HCT116 (cell line): Measurements from ENCODE around the gene EPHB2. TPM values are rescaled to one million over a fixed set of nuclear protein-coding genes. Genes with fewer than 3 reads are reported as not detected.

Experiments
- ATAC-seq: fragments of 200-7000 bp; cut with Tn5 transposase; 2 replicates; pipeline ENCODE4 v1.9.1; 2020; ENCODE audit warnings: mild to moderate bottlenecking, moderate library complexity
- BruUV-seq: library from RNA; stranded (reverse); fragments of 400-500 nt; replicated peaks from 2 replicates; lab custom pipeline; 2021; lab: Mats Ljungman, UMichigan
- CTCF ChIA-PET: fragments of 300-600 bp; sonication (Branson Sonifier 250); formaldehyde crosslinking; loops from one replicate; lab custom pipeline; 2021; ENCODE audit warnings: antibody characterized with exemption; lab: Charles Lee
- POLR2A ChIA-PET: fragments of 300-600, 350-600 bp; sonication (Branson Sonifier 250); formaldehyde crosslinking; loops from one replicate; lab custom pipeline; 2021; ENCODE audit warnings: antibody characterized with exemption; lab: Charles Lee
- RAD21 ChIA-PET, 2 experiments: fragments of 300-600 bp; sonication (Branson Sonifier 250); formaldehyde crosslinking; loops; one replicate each; lab custom pipeline; 2023; ENCODE audit warnings: low total read pairs in 2 of 2; ENCODE audit not compliant: uncharacterized antibody in 2 of 2, unreplicated experiment in 2 of 2, low non-redundant PET in 1 of 2; lab: Charles Lee
- DNase-seq: peaks from one replicate; pipeline ENCODE4 v3.0.0-alpha.2; 2010; ENCODE audit warnings: low read depth, low spot score
- H2AFZ ChIP-seq: fragments of 200-600 bp; shearing (Covaris generic), sonication (generic); 2 replicates; pipeline ENCODE4 v1.6.1; 2017; ENCODE audit warnings: low read depth, mixed run types, mixed read lengths, antibody characterized with exemption, low read length; ENCODE audit not compliant: poor library complexity, severe bottlenecking
- H3K27ac ChIP-seq: 2 replicates; pipeline ENCODE4 v1.5.1; 2012; ENCODE audit warnings: low read depth, low read length
- H3K27me3 ChIP-seq: fragments of 200-600 bp; sonication (generic); 2 replicates; pipeline ENCODE4 v1.6.1; 2016; ENCODE audit warnings: mixed run types, low read length, mixed read lengths; ENCODE audit not compliant: insufficient read depth
- H3K36me3 ChIP-seq, 2 experiments: fragments of 200-500 bp in 1 of 2; fragments of 200-600 bp in 1 of 2; sonication (Bioruptor generic) in 1 of 2; sonication (generic) in 1 of 2; 2 replicates each; pipeline versions ENCODE4 v1.5.1 to v1.6.1; 2014 to 2016; ENCODE audit warnings: low read length in 2 of 2, inconsistent platforms in 1 of 2, mixed read lengths in 1 of 2, mixed run types in 1 of 2; ENCODE audit not compliant: insufficient read depth in 2 of 2, control insufficient read depth in 1 of 2
- H3K4me1 ChIP-seq, 2 experiments: fragments of 200-600 bp in 1 of 2; sonication (generic) in 1 of 2; 2 replicates each; pipeline versions ENCODE4 v1.5.1 to v1.6.1; 2012 to 2017; ENCODE audit warnings: low read length in 2 of 2, inconsistent platforms in 1 of 2, mild to moderate bottlenecking in 1 of 2, mixed read lengths in 1 of 2, mixed run types in 1 of 2, moderate library complexity in 1 of 2; ENCODE audit not compliant: insufficient read depth in 2 of 2, control insufficient read depth in 1 of 2
- H3K4me2 ChIP-seq: fragments of 200-600 bp; sonication (generic); 2 replicates; pipeline ENCODE4 v1.6.1; 2017; ENCODE audit warnings: mixed run types, low read length, mixed read lengths
- H3K4me3 ChIP-seq, 2 experiments: fragments of 200-600 bp in 1 of 2; sonication (generic) in 1 of 2; replicated peaks in 1 of 2; 2 replicates each; pipeline ENCODE4 v1.5.1; 2011 to 2016; ENCODE audit warnings: low read length in 2 of 2, control low read depth in 1 of 2, low read depth in 1 of 2, mild to moderate bottlenecking in 1 of 2, mixed read lengths in 1 of 2, mixed run types in 1 of 2
- H3K79me2 ChIP-seq: fragments of 200-600 bp; sonication (generic); 2 replicates; pipeline ENCODE4 v1.6.1; 2017; ENCODE audit warnings: mild to moderate bottlenecking, mixed run types, low read length, moderate library complexity, mixed read lengths; ENCODE audit not compliant: insufficient read depth
- H3K9ac ChIP-seq: fragments of 200-600 bp; sonication (generic); 2 replicates; pipeline ENCODE4 v1.6.1; 2016; ENCODE audit warnings: low read length, mixed read lengths
- H3K9me2 ChIP-seq: fragments of 200-600 bp; sonication (generic), shearing (Covaris generic); 2 replicates; pipeline ENCODE4 v1.6.1; 2017; ENCODE audit warnings: mixed run types, mild to moderate bottlenecking, moderate library complexity; ENCODE audit not compliant: insufficient read depth
- H3K9me3 ChIP-seq, 2 experiments: fragments of 200-500 bp in 1 of 2; fragments of 200-600 bp in 1 of 2; sonication (Bioruptor generic) in 1 of 2; sonication (generic) in 1 of 2; 2 replicates each; pipeline ENCODE4 v1.6.1; 2014 to 2017; ENCODE audit warnings: low read length in 2 of 2, mixed read lengths in 2 of 2, inconsistent platforms in 1 of 2, low read depth in 1 of 2, mild to moderate bottlenecking in 1 of 2, mixed run types in 1 of 2, moderate library complexity in 1 of 2; ENCODE audit not compliant: control insufficient read depth in 1 of 2, insufficient read depth in 1 of 2
- H4K20me1 ChIP-seq: fragments of 200-600 bp; sonication (generic), shearing (Covaris generic); 2 replicates; pipeline ENCODE4 v1.6.1; 2017; ENCODE audit warnings: mixed run types, mild to moderate bottlenecking, moderate library complexity; ENCODE audit not compliant: insufficient read depth
- ATF3 ChIP-seq: IDR thresholded peaks from 2 replicates; pipeline ENCODE4 v1.6.1; 2012
- CBX3 ChIP-seq: IDR thresholded peaks from 2 replicates; pipeline ENCODE4 v1.6.1; 2012; ENCODE audit warnings: low read depth
- CEBPB ChIP-seq: IDR thresholded peaks from 2 replicates; pipeline ENCODE4 v1.6.1; 2012; ENCODE audit warnings: low read depth
- CTCF ChIP-seq, 3 experiments: fragments of 200-600 bp in 1 of 3; sonication (generic) in 1 of 3; IDR thresholded peaks in 2 of 3; conservative IDR thresholded peaks in 1 of 3; 2 replicates each; pipeline ENCODE4 v1.5.1; 2012 to 2017; ENCODE audit warnings: low read depth in 2 of 3, low read length in 2 of 3, antibody characterized with exemption in 1 of 3, borderline replicate concordance in 1 of 3, control low read depth in 1 of 3, mild to moderate bottlenecking in 1 of 3, mixed read lengths in 1 of 3, mixed run types in 1 of 3, moderate library complexity in 1 of 3; ENCODE audit not compliant: insufficient read depth in 1 of 3
- EGR1 ChIP-seq: IDR thresholded peaks from 2 replicates; pipeline ENCODE4 v1.6.1; 2012; ENCODE audit warnings: low read depth
- ELF1 ChIP-seq: IDR thresholded peaks from 2 replicates; pipeline ENCODE4 v1.6.1; 2012; ENCODE audit warnings: low read depth, borderline replicate concordance
- EZH2 ChIP-seq: fragments of 200-600 bp; sonication (generic); IDR thresholded peaks from 2 replicates; pipeline ENCODE4 v1.6.1; 2017; ENCODE audit warnings: antibody characterized with exemption, mixed run types
- EZH2phosphoT487 ChIP-seq: fragments of 200-600 bp; IDR thresholded peaks from 2 replicates; pipeline ENCODE4 v1.6.1; 2018; ENCODE audit warnings: antibody characterized with exemption, borderline replicate concordance
- FOSL1 ChIP-seq: IDR thresholded peaks from 2 replicates; pipeline ENCODE4 v1.6.1; 2012; ENCODE audit warnings: low read depth
- JUND ChIP-seq: IDR thresholded peaks from 2 replicates; pipeline ENCODE4 v1.6.1; 2012
- POLR2A ChIP-seq: IDR thresholded peaks from 2 replicates; pipeline ENCODE4 v1.7.0; 2011; ENCODE audit warnings: borderline replicate concordance; ENCODE audit not compliant: insufficient read depth, insufficient read length; ENCODE audit errors: extremely low read depth
- POLR2AphosphoS5 ChIP-seq: IDR thresholded peaks from 2 replicates; pipeline ENCODE4 v1.6.1; 2011; ENCODE audit warnings: mild to moderate bottlenecking, low read depth, low read length, moderate library complexity
- RAD21 ChIP-seq: IDR thresholded peaks from 2 replicates; pipeline ENCODE4 v1.6.1; 2012; ENCODE audit warnings: low read depth, mild to moderate bottlenecking
- TCF7L2 ChIP-seq: IDR thresholded peaks from 2 replicates; pipeline ENCODE4 v1.7.0; 2011; ENCODE audit warnings: borderline replicate concordance, inconsistent platforms; ENCODE audit not compliant: insufficient read depth, insufficient read length; ENCODE audit errors: extremely low read depth
- YY1 ChIP-seq: IDR thresholded peaks from 2 replicates; pipeline ENCODE4 v1.6.1; 2011; ENCODE audit warnings: low read length, low read depth, moderate library complexity, mild to moderate bottlenecking; ENCODE audit not compliant: insufficient replicate concordance; ENCODE audit errors: extremely low read depth
- ZFX ChIP-seq: fragments of 450-650 bp; IDR thresholded peaks from 2 replicates; pipeline ENCODE4 v1.6.1; 2017
- intact Hi-C: fragments of 100-400 bp; cut with micrococcal nuclease; formaldehyde crosslinking; loops from 2 replicates; pipeline ENCODE4 v1.10.0; 2022
- total RNA-seq: library from RNA; stranded (reverse); gene quantifications from one replicate; pipeline ENCODE4 v1.2.1, GENCODE V29; 2021; ENCODE audit not compliant: unreplicated experiment
- TF ChIP-seq, protein P1 (sequence below): IDR thresholded peaks from 2 replicates; pipeline ENCODE4 v1.6.1; 2012; ENCODE audit warnings: low read depth
- TF ChIP-seq, protein P2 (sequence below): IDR thresholded peaks from 2 replicates; pipeline ENCODE4 v1.6.1; 2011; ENCODE audit warnings: mild to moderate bottlenecking, low read length, moderate library complexity; ENCODE audit not compliant: insufficient replicate concordance; ENCODE audit errors: extremely low read depth

Gene EPHB2
- total RNA-seq, 1 experiment from 2014 or later, result 19.5 TPM

GRCh38 chr1:22900451-22900850, 189.8 kb downstream of the EPHB2 start (continued):
- TF ChIP-seq EZH2phosphoT487, result no peak

DNA sequence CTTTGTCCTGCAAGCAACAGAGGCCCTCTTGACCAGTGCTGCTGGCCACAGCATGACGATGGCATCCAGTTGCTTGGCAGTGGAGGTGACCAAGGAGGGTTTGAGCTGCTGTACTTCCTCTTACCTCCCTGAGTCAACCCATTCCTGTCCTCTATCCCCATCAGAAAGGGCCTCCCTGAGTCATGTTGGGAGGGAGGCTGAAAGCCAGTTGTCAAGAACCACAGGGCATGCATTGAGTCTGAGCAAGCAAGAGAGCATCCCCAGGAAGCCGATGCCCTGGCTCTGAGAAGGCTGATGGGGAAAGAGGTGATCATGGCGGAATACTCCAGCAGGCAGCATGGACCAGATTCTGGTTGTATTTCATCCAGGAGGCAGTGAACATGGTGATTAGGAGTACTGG, 192.5 kb downstream of the EPHB2 start:
- H2AFZ ChIP-seq, result no peak overlapping the region
- no peaks in the 10 kb centered on the region for H3K36me3 ChIP-seq
- CTCF ChIA-PET, result no interaction called here
- H3K9ac ChIP-seq, result no peak overlapping the region
- DNase-seq (no peak), ATAC-seq (no peak)
- H3K9me3 ChIP-seq, result no peaks in the 10 kb centered on the region
- TF ChIP-seq EZH2phosphoT487, result no peak
- TF ChIP-seq JUND, result no peak
- TF ChIP-seq CBX3, result no peak
- no peak for TF ChIP-seq CEBPB
- TF ChIP-seq ATF3, result no peak
- TF ChIP-seq, protein P1, sequence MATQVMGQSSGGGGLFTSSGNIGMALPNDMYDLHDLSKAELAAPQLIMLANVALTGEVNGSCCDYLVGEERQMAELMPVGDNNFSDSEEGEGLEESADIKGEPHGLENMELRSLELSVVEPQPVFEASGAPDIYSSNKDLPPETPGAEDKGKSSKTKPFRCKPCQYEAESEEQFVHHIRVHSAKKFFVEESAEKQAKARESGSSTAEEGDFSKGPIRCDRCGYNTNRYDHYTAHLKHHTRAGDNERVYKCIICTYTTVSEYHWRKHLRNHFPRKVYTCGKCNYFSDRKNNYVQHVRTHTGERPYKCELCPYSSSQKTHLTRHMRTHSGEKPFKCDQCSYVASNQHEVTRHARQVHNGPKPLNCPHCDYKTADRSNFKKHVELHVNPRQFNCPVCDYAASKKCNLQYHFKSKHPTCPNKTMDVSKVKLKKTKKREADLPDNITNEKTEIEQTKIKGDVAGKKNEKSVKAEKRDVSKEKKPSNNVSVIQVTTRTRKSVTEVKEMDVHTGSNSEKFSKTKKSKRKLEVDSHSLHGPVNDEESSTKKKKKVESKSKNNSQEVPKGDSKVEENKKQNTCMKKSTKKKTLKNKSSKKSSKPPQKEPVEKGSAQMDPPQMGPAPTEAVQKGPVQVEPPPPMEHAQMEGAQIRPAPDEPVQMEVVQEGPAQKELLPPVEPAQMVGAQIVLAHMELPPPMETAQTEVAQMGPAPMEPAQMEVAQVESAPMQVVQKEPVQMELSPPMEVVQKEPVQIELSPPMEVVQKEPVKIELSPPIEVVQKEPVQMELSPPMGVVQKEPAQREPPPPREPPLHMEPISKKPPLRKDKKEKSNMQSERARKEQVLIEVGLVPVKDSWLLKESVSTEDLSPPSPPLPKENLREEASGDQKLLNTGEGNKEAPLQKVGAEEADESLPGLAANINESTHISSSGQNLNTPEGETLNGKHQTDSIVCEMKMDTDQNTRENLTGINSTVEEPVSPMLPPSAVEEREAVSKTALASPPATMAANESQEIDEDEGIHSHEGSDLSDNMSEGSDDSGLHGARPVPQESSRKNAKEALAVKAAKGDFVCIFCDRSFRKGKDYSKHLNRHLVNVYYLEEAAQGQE, result no peak
- no peak for TF ChIP-seq EGR1
- no peak for TF ChIP-seq POLR2AphosphoS5
- TF ChIP-seq ELF1, result no peak
- TF ChIP-seq ZFX, result no peak
- TF ChIP-seq EZH2, result no peak
- TF ChIP-seq YY1, result no peak
- no peak for TF ChIP-seq TCF7L2
- TF ChIP-seq FOSL1, result no peak
- TF ChIP-seq POLR2A, result no peak
- TF ChIP-seq RAD21, result no peak
- no peak for TF ChIP-seq CTCF (IDR thresholded peaks at IDR 0.05 in 2 of 3, conservative IDR thresholded peaks at IDR 0.05 in 1 of 3; ENCODE audit: borderline replicate concordance in 1 of 3, insufficient read depth in 1 of 3, low read depth in 2 of 3, low read length in 2 of 3)
- TF ChIP-seq, protein P2, sequence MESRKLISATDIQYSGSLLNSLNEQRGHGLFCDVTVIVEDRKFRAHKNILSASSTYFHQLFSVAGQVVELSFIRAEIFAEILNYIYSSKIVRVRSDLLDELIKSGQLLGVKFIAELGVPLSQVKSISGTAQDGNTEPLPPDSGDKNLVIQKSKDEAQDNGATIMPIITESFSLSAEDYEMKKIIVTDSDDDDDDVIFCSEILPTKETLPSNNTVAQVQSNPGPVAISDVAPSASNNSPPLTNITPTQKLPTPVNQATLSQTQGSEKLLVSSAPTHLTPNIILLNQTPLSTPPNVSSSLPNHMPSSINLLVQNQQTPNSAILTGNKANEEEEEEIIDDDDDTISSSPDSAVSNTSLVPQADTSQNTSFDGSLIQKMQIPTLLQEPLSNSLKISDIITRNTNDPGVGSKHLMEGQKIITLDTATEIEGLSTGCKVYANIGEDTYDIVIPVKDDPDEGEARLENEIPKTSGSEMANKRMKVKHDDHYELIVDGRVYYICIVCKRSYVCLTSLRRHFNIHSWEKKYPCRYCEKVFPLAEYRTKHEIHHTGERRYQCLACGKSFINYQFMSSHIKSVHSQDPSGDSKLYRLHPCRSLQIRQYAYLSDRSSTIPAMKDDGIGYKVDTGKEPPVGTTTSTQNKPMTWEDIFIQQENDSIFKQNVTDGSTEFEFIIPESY, result no peak
- RAD21 ChIA-PET, result no interaction called here
- H3K9me2 ChIP-seq, result no peaks in the 10 kb centered on the region
- no peaks in the 10 kb centered on the region for H3K79me2 ChIP-seq
- POLR2A ChIA-PET, result no interaction called here
- H3K4me2 ChIP-seq, result no peak overlapping the region
- no peaks in the 10 kb centered on the region for H4K20me1 ChIP-seq
- BruUV-seq, result no TSS peak
- no peak overlapping the region for H3K27ac ChIP-seq
- H3K27me3 ChIP-seq, result no peaks in the 10 kb centered on the region
- no peak overlapping the region for H3K4me3 ChIP-seq
- H3K4me1 ChIP-seq, result no peaks in the 10 kb centered on the region
- intact Hi-C loops, result no loop called here
